Endothelial cell of umbilical vein (primary cell): ENCODE data around the gene CNNM3. TPM values are rescaled to one million over a fixed set of nuclear protein-coding genes. Genes with fewer than 3 reads are reported as not detected.

Experiments used
- BruUV-seq: library from RNA; stranded (reverse); fragments of 400-500 nt; replicated peaks from 2 replicates; lab custom pipeline; 2021; lab: Mats Ljungman, UMichigan
- CTCF ChIA-PET: fragments of 300-600, 350-600 bp; sonication (Branson Sonifier 250); formaldehyde crosslinking; loops from one replicate; lab custom pipeline; 2021; ENCODE audit warnings: antibody characterized with exemption, inconsistent platforms; lab: Charles Lee
- POLR2A ChIA-PET: fragments of 300-600, 350-600 bp; sonication (Branson Sonifier 250); formaldehyde crosslinking; loops from one replicate; lab custom pipeline; 2021; ENCODE audit warnings: antibody characterized with exemption, inconsistent platforms; lab: Charles Lee
- DNase-seq: peaks from one replicate; pipeline ENCODE4 v3.0.0-alpha.2; 2011; ENCODE audit warnings: low read depth, low spot score
- FAIRE-seq: peaks from 2 replicates; lab custom pipeline; 2011; peaks lifted over from hg19 to GRCh38; lab: Jason Lieb, UNC
- H2AFZ ChIP-seq: 2 replicates; pipeline ENCODE4 v1.6.0; 2012; ENCODE audit warnings: low read depth, low read length, control low read depth, inconsistent platforms
- H3K27ac ChIP-seq: 2 replicates; pipeline ENCODE4 v1.5.1; 2011; ENCODE audit warnings: low read depth, mild to moderate bottlenecking, control low read depth, low read length, moderate library complexity; ENCODE audit not compliant: insufficient read depth
- H3K27me3 ChIP-seq, 2 experiments: 2 replicates each; pipeline versions ENCODE4 v1.6.0 to v1.6.1; 2011; ENCODE audit warnings: low read length in 2 of 2, mixed read lengths in 1 of 2; ENCODE audit not compliant: control insufficient read depth in 2 of 2, insufficient read depth in 2 of 2
- H3K36me3 ChIP-seq, 2 experiments: 2 replicates in 1 of 2; 3 replicates in 1 of 2; pipeline ENCODE4 v1.5.1; 2011; ENCODE audit warnings: low read length in 2 of 2, mild to moderate bottlenecking in 1 of 2, moderate library complexity in 1 of 2; ENCODE audit not compliant: control insufficient read depth in 2 of 2, insufficient read depth in 2 of 2; ENCODE audit errors: extremely low read depth in 1 of 2
- H3K4me1 ChIP-seq: 3 replicates; pipeline ENCODE4 v1.5.1; 2011; ENCODE audit warnings: mild to moderate bottlenecking, low read length; ENCODE audit not compliant: control insufficient read depth, insufficient read depth; ENCODE audit errors: extremely low read depth
- H3K4me2 ChIP-seq: 2 replicates; pipeline ENCODE4 v1.6.1; 2011; ENCODE audit warnings: low read length, control low read depth, mixed read lengths; ENCODE audit not compliant: insufficient read depth
- H3K4me3 ChIP-seq, 3 experiments: fragments of 200-600 bp in 1 of 3; sonication (generic), shearing (Covaris generic) in 1 of 3; replicated peaks in 1 of 3; 2 replicates each; pipeline ENCODE4 v1.5.1; 2011 to 2016; ENCODE audit warnings: control low read depth in 3 of 3, low read length in 3 of 3, mild to moderate bottlenecking in 2 of 3, inconsistent platforms in 1 of 3, low read depth in 1 of 3, moderate library complexity in 1 of 3; ENCODE audit not compliant: insufficient read depth in 1 of 3
- H3K79me2 ChIP-seq: 2 replicates; pipeline ENCODE4 v1.6.0; 2012; ENCODE audit warnings: low read length, inconsistent platforms; ENCODE audit not compliant: control insufficient read depth, insufficient read depth
- H3K9ac ChIP-seq: replicated peaks from 2 replicates; pipeline ENCODE3; 2011; ENCODE audit warnings: low read length, control low read depth; ENCODE audit not compliant: insufficient read depth; ENCODE audit errors: extremely low read depth
- H3K9me1 ChIP-seq: replicated peaks from 3 replicates; pipeline ENCODE4 v1.6.0; 2011; ENCODE audit warnings: mild to moderate bottlenecking, low read length; ENCODE audit not compliant: control insufficient read depth, insufficient read depth; ENCODE audit errors: extremely low read depth
- H3K9me3 ChIP-seq: replicated peaks from 2 replicates; pipeline ENCODE4 v1.5.1; 2012; ENCODE audit warnings: low read length, inconsistent platforms; ENCODE audit not compliant: control insufficient read depth, insufficient read depth
- H4K20me1 ChIP-seq: replicated peaks from 2 replicates; pipeline ENCODE3; 2011; ENCODE audit warnings: mild to moderate bottlenecking, low read length; ENCODE audit not compliant: control insufficient read depth, insufficient read depth; ENCODE audit errors: extremely low read depth
- CTCF ChIP-seq, 2 donors: IDR thresholded peaks; 1 replicate in 1 of 2; 2 replicates in 1 of 2; pipeline ENCODE4 v1.5.1; 2011; ENCODE audit warnings: low read length in 2 of 2, mild to moderate bottlenecking in 2 of 2, moderate library complexity in 2 of 2, control low read depth in 1 of 2, inconsistent platforms in 1 of 2, low read depth in 1 of 2; ENCODE audit not compliant: insufficient read depth in 1 of 2; ENCODE audit errors: extremely low read depth in 1 of 2
- EZH2 ChIP-seq: IDR thresholded peaks from 2 replicates; pipeline ENCODE4 v1.6.1; 2012; ENCODE audit warnings: borderline replicate concordance, low read depth, mild to moderate bottlenecking, moderate library complexity, low read length, inconsistent platforms; ENCODE audit not compliant: severe bottlenecking
- FOS ChIP-seq: IDR thresholded peaks from 2 replicates; pipeline ENCODE4 v1.6.1; 2011; ENCODE audit warnings: mild to moderate bottlenecking, low read length, moderate library complexity, borderline replicate concordance; ENCODE audit not compliant: insufficient read depth
- GATA2 ChIP-seq: IDR thresholded peaks from 2 replicates; pipeline ENCODE4 v1.7.0; 2011; ENCODE audit warnings: low read depth, mild to moderate bottlenecking, moderate library complexity, mixed read lengths, low read length; ENCODE audit not compliant: insufficient read length, insufficient read depth
- JUN ChIP-seq: IDR thresholded peaks from 2 replicates; pipeline ENCODE4 v1.6.1; 2011; ENCODE audit warnings: borderline replicate concordance, low read depth; ENCODE audit not compliant: insufficient read length, insufficient read depth
- MYC ChIP-seq: IDR thresholded peaks from one replicate; pipeline ENCODE4 v1.6.1; 2011; ENCODE audit warnings: mild to moderate bottlenecking, low read depth, low read length
- POLR2A ChIP-seq: IDR thresholded peaks from 2 replicates; pipeline ENCODE4 v1.6.1; 2012; ENCODE audit warnings: low read depth, mild to moderate bottlenecking, control low read depth, low read length
- POLR2AphosphoS5 ChIP-seq: IDR thresholded peaks from 2 replicates; pipeline ENCODE4 v1.6.1; 2012; ENCODE audit warnings: low read depth, mild to moderate bottlenecking, control low read depth, low read length, moderate library complexity; ENCODE audit not compliant: insufficient read depth
- dilution Hi-C: fragments of 300-500 bp; cut with MboI; formaldehyde crosslinking; loops from one replicate; pipeline ENCODE4 v1.15.0; 2019; ENCODE audit warnings: low sequenced_read_pairs; ENCODE audit not compliant: extremely low pct_ligation_motif_present
- intact Hi-C: fragments of 100-400 bp; cut with micrococcal nuclease; formaldehyde crosslinking; loops from one replicate; pipeline ENCODE4 v1.10.0; 2022
- polyA plus RNA-seq, 4 experiments: library from polyadenylated mRNA; depleted of rRNA in 3 of 4; stranded (reverse) in 3 of 4; unstranded in 1 of 4; fragments of >200 nt; gene quantifications; 2 replicates each; pipeline versions ENCODE4 v1.2.1 to v1.2.3, GENCODE V29; 2011 to 2012; ENCODE audit warnings: missing spikeins in 1 of 4
- total RNA-seq: library from RNA; stranded (reverse); gene quantifications from 2 replicates; pipeline ENCODE4 v1.2.3, GENCODE V29; 2021
- TF ChIP-seq, protein P1 (sequence below): IDR thresholded peaks from 2 replicates; pipeline ENCODE4 v1.6.1; 2011; ENCODE audit not compliant: insufficient read depth, insufficient read length

The CNNM3 gene
- total and polyA plus RNA-seq, 2 donors (not counting 3 experiments of a cell fraction or from before 2014, with no cell fraction given), result 13.0 to 14.9 TPM

GRCh38 chr2:96870626-96871255 is 54.7 kb downstream of the CNNM3 start:
- H3K4me1 ChIP-seq, result peaks cover 29% of the 10 kb centered on the region
- no peak for FAIRE-seq
- H3K9ac ChIP-seq, result no peak overlapping the region
- no peaks in the 10 kb centered on the region for H4K20me1 ChIP-seq
- no peak overlapping the region for H3K4me2 ChIP-seq
- no peak overlapping the region for H3K27ac ChIP-seq
- dilution Hi-C loops, result no loop called here
- TF ChIP-seq JUN, result no peak
- no peak for TF ChIP-seq MYC
- peak; percentile 78 for TF ChIP-seq EZH2
- TF ChIP-seq POLR2AphosphoS5, result no peak
- TF ChIP-seq GATA2, result no peak
- H3K79me2 ChIP-seq, result no peaks in the 10 kb centered on the region
- no peaks in the 10 kb centered on the region for H3K9me3 ChIP-seq
- H3K27me3 ChIP-seq, result peaks cover 12 to 16% of the 10 kb centered on the region in 2 experiments
- peak overlapping the region in 1 of 3 experiments; percentile 59 for H3K4me3 ChIP-seq
- no peaks in the 10 kb centered on the region for H3K36me3 ChIP-seq
- CTCF ChIA-PET, result interaction anchor here (0.7 to 6.5 kb wide), 4 partner anchors 12 to 80 kb away, joined by 3 to 81 read pairs (median 4); partner anchors contain the start of genes ANKRD39 and CNNM3
- intact Hi-C loops, result no loop called here
- H2AFZ ChIP-seq, result no peak overlapping the region
- no peaks in the 10 kb centered on the region for H3K9me1 ChIP-seq
- POLR2A ChIA-PET, result no interaction called here
- no TSS peak for BruUV-seq
- DNase-seq, result peak; percentile 30

DNA sequence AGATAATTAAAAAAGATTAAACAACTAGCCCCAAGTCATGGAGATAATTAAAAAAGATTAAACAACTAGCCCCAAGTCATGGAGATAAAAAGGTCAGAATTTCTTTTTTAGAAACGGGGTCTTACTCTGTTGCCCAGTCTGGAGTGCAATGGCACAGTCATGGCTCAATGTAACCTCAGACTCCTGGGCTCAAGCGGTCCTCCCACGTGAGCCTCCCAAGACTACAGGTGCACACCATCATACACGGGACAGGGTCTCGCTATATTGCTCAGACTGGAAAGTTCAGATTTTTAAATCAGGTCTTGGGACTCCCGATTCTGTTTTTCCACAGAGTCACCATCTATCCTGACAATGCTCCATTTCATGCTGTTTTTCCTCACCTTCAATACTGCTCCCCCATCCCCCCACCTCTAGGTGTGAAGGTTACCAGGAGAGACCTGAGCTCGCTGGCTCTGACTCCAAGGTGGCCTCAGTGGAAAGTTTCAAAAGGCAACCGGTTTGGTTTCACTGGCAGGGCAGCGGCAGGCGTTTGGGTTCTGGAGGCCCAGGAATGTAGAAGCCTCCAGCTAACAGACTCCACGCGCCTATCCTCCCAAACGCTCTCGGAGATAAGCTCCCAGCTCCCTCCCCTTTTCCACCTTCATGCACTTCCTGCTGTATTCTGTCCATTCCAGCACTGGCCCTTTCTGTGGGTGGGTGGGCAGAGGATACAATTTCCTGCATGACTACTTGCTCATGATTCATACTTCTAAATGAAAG is 56.7 kb downstream of the CNNM3 start:
- Histone ChIP-seq H3K79me2 (no peaks in the 10 kb centered on the region), H3K4me1 (peaks cover 11% of the 10 kb centered on the region), H3K9ac (no peak overlapping the region), H3K27me3 (peaks cover 12 to 16% of the 10 kb centered on the region in 2 experiments), H3K36me3 (no peaks in the 10 kb centered on the region), H3K4me2 (no peak overlapping the region), H4K20me1 (no peaks in the 10 kb centered on the region), H3K9me1 (no peaks in the 10 kb centered on the region), H3K4me3 (no peak overlapping the region), H3K9me3 (no peaks in the 10 kb centered on the region), H3K27ac (no peak overlapping the region), H2AFZ (no peak overlapping the region)
- POLR2A ChIA-PET, result interaction anchor here (0.6 kb wide), 1 partner anchor 8 kb away, joined by 5 read pairs; no protein-coding TSS in a partner anchor
- CTCF ChIA-PET, result interaction anchor here (1.1 to 2.1 kb wide), 3 partner anchors 10 to 65 kb away, joined by 3 to 12 read pairs (median 3); partner anchors contain the start of gene ANKRD39
- intact Hi-C loops, result no loop called here
- BruUV-seq, result no TSS peak
- no peak for TF ChIP-seq MYC
- no peak for TF ChIP-seq GATA2
- TF ChIP-seq, protein P1, sequence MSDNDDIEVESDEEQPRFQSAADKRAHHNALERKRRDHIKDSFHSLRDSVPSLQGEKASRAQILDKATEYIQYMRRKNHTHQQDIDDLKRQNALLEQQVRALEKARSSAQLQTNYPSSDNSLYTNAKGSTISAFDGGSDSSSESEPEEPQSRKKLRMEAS, result no peak
- TF ChIP-seq POLR2AphosphoS5, result no peak
- no peak for TF ChIP-seq EZH2
- no peak for TF ChIP-seq POLR2A
- TF ChIP-seq JUN, result no peak
- no peak for TF ChIP-seq CTCF (IDR thresholded peaks at IDR 0.05; ENCODE audit: extremely low read depth in 1 of 2, insufficient read depth in 1 of 2, low read depth in 1 of 2, low read length in 2 of 2)
- no peak for TF ChIP-seq FOS
- dilution Hi-C loops, result no loop called here
- FAIRE-seq, result no peak
- no peak for DNase-seq
